HS-5 (cell line): ENCODE measurements around the gene FBLN1.
"Not testable (repeated sequence)": the region's sequence is repeated elsewhere in the genome, so short reads cannot be mapped to it uniquely, and the experiment has no call there.

Experiments used
- DNase-seq: peaks from one replicate; pipeline ENCODE4 v3.0.0-alpha.2; 2012; ENCODE audit warnings: low read depth

Gene FBLN1

GRCh38 chr22:45548991-45549761, 46.5 kb downstream of the FBLN1 start:
- DNase-seq: no peak

- DNase-seq: no peak
Observed at GRCh38 chr22:45549762-45550378, 47.2 kb downstream of the FBLN1 start.

GRCh38 chr22:45550416-45550815, 47.7 kb downstream of the FBLN1 start:
- DNase-seq: no peak

- no peak for DNase-seq
Observed at GRCh38 chr22:45550891-45551290, 48.2 kb downstream of the FBLN1 start.

GRCh38 chr22:45551310-45552016, 48.8 kb downstream of the FBLN1 start:
- no peak for DNase-seq

GRCh38 chr22:45552017-45552411, 49.3 kb downstream of the FBLN1 start:
- no peak for DNase-seq

GRCh38 chr22:45552580-45553350, 50.1 kb downstream of the FBLN1 start:
- no peak for DNase-seq

- DNase-seq: no peak
Observed at GRCh38 chr22:45553351-45554039, 50.8 kb downstream of the FBLN1 start.

GRCh38 chr22:45554040-45554406, 51.3 kb downstream of the FBLN1 start:
- no peak for DNase-seq

GRCh38 chr22:45554861-45555260, 52.2 kb downstream of the FBLN1 start:
- DNase-seq: no peak

- DNase-seq: not testable (repeated sequence)
Observed at GRCh38 chr22:45557926-45558325, 55.2 kb downstream of the FBLN1 start.

GRCh38 chr22:45560092-45560491, 57.4 kb downstream of the FBLN1 start:
- DNase-seq: not testable (repeated sequence)

GRCh38 chr22:45560761-45561160, 58.1 kb downstream of the FBLN1 start:
- DNase-seq: not testable (repeated sequence)

- DNase-seq: no peak
Observed at GRCh38 chr22:45562102-45562501, 59.4 kb downstream of the FBLN1 start.

GRCh38 chr22:45562537-45563361, 60.1 kb downstream of the FBLN1 start:
- no peak for DNase-seq

- DNase-seq: no peak
Observed at GRCh38 chr22:45563362-45564040, 60.8 kb downstream of the FBLN1 start.

- DNase-seq: no peak
Observed at GRCh38 chr22:45564349-45565030, 61.8 kb downstream of the FBLN1 start.

- no peak for DNase-seq
Observed at GRCh38 chr22:45565171-45565570, 62.5 kb downstream of the FBLN1 start.

GRCh38 chr22:45565973-45566372, 63.3 kb downstream of the FBLN1 start:
- DNase-seq: no peak

GRCh38 chr22:45568213-45568612, 65.5 kb downstream of the FBLN1 start:
- DNase-seq: no peak
